Neural crest cell (in vitro differentiated cells): ENCODE measurements around the gene TNFAIP8L1. TPM values are rescaled to one million over a fixed set of nuclear protein-coding genes. Genes with fewer than 3 reads are reported as not detected.

Experiments
- DNase-seq: peaks from one replicate; pipeline ENCODE4 v3.0.0; 2021; ENCODE audit warnings: low read depth, mixed read lengths, low spot score
- H3K27ac Mint-ChIP-seq: one replicate; pipeline ENCODE4 v1.8.0; 2021; ENCODE audit warnings: mild to moderate bottlenecking, mixed read lengths; ENCODE audit not compliant: unreplicated experiment
- H3K27me3 Mint-ChIP-seq: 2 replicates; pipeline ENCODE4 v1.8.0; 2021; ENCODE audit warnings: low read depth, mild to moderate bottlenecking, mixed read lengths
- H3K36me3 Mint-ChIP-seq: 2 replicates; pipeline ENCODE4 v1.8.0; 2021; ENCODE audit warnings: low read depth, mild to moderate bottlenecking, mixed read lengths
- H3K4me1 Mint-ChIP-seq: 2 replicates; pipeline ENCODE4 v1.8.0; 2021; ENCODE audit warnings: mixed read lengths
- H3K4me3 Mint-ChIP-seq: one replicate; pipeline ENCODE4 v1.8.0; 2021; ENCODE audit warnings: mild to moderate bottlenecking, mixed read lengths
- H3K9me3 Mint-ChIP-seq: 2 replicates; pipeline ENCODE4 v1.8.0; 2021; ENCODE audit warnings: mixed read lengths
- total RNA-seq: library from RNA; stranded (reverse); gene quantifications from 2 replicates; pipeline ENCODE4 v1.2.1, GENCODE V29; 2021
- TF ChIP-seq, protein P1 (sequence below): fragments of 200-600 bp; sonication (generic); conservative IDR thresholded peaks from 2 replicates; pipeline ENCODE4 v1.5.0; 2021; ENCODE audit warnings: antibody characterized with exemption, mild to moderate bottlenecking

The TNFAIP8L1 gene
- total RNA-seq, 1 donor from 2014 or later = 8.0 TPM

DNA sequence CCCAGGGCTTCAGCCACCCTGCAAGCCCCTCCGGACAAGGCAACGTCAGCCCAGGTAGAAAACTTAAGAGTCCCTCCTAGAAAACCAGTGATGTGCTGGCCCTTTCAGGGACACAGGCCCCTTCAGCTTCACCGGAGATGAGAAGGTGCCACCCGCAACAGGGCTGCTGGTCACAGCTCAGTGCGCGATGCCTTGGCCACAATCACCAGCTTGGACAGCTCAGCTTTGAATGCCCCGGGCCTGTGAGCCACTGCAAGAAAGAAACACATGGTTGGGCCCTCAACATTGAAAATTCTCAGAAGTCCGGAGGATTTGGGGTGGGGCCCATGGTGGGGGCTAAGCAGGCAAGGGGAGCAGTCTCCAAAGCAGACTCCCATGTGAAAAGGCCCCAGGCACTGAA is 18.5 kb downstream of the TNFAIP8L1 start:
- H3K27ac Mint-ChIP-seq = no peak overlapping the region
- no peaks in the 10 kb centered on the region for H3K4me1 Mint-ChIP-seq
- peaks cover 5% of the 10 kb centered on the region for H3K36me3 Mint-ChIP-seq
- TF ChIP-seq, protein P1, sequence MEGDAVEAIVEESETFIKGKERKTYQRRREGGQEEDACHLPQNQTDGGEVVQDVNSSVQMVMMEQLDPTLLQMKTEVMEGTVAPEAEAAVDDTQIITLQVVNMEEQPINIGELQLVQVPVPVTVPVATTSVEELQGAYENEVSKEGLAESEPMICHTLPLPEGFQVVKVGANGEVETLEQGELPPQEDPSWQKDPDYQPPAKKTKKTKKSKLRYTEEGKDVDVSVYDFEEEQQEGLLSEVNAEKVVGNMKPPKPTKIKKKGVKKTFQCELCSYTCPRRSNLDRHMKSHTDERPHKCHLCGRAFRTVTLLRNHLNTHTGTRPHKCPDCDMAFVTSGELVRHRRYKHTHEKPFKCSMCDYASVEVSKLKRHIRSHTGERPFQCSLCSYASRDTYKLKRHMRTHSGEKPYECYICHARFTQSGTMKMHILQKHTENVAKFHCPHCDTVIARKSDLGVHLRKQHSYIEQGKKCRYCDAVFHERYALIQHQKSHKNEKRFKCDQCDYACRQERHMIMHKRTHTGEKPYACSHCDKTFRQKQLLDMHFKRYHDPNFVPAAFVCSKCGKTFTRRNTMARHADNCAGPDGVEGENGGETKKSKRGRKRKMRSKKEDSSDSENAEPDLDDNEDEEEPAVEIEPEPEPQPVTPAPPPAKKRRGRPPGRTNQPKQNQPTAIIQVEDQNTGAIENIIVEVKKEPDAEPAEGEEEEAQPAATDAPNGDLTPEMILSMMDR = no peak
- no peaks in the 10 kb centered on the region for H3K27me3 Mint-ChIP-seq
- H3K9me3 Mint-ChIP-seq = no peaks in the 10 kb centered on the region
- no peak overlapping the region for H3K4me3 Mint-ChIP-seq
- no peak for DNase-seq

DNA sequence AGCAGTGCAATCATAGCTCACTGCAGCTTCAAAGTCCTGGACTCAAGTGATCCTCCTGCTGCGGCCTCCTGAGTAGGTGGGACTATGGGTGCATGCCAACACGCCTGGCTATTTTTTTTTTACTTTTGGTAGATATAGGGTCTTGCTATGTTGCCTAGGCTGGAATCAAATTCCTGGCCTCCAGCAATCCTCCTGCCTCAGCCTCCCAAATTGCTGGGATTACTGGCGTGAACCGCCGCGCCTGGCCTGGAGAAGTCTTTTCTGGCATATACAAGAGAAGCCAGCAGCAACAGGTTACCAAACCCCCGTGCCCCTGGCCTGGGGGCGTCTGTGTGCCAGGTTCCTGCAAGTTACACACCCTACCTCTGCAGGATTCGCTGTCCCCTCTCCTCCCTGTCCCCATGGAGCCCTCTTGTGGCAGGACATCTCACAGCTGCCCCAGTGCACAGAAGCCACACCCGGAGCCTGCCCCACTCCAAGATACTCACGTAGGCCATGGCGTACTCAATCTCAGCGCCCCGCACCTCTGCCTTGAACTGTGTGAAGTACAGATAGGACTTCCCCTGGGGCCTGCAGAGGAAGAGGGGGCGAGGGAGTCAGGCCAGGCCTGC is 21.0 kb downstream of the TNFAIP8L1 start:
- H3K36me3 Mint-ChIP-seq = peaks cover 5% of the 10 kb centered on the region
- no peaks in the 10 kb centered on the region for H3K9me3 Mint-ChIP-seq
- H3K4me1 Mint-ChIP-seq = no peaks in the 10 kb centered on the region
- no peaks in the 10 kb centered on the region for H3K27me3 Mint-ChIP-seq
- no peak overlapping the region for H3K27ac Mint-ChIP-seq
- TF ChIP-seq, protein P1 = no peak
- no peak for DNase-seq
- H3K4me3 Mint-ChIP-seq = no peak overlapping the region

DNA sequence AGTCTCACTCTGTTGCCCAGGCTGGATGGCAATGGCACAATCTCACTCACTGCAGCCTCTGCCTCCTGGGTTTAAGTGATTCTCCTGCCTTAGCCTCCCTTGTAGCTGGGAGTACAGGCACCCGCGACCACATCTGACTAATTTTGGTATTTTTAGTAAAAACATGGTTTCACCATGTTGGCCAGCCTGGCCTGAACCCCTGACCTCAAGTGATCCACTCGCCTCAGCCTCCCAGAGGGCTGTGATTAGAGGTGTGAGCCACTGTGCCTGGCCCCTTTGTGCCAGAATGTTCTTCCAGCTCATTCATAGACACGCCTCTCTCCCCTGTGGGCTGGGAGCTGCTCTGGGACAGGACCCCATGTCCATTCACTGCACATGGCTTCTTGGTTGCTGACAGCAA is 21.7 kb downstream of the TNFAIP8L1 start:
- H3K27me3 Mint-ChIP-seq = no peaks in the 10 kb centered on the region
- DNase-seq = no peak
- H3K36me3 Mint-ChIP-seq = peaks cover 5% of the 10 kb centered on the region
- no peak overlapping the region for H3K4me3 Mint-ChIP-seq
- no peaks in the 10 kb centered on the region for H3K4me1 Mint-ChIP-seq
- TF ChIP-seq, protein P1 = no peak
- H3K27ac Mint-ChIP-seq = no peak overlapping the region
- no peaks in the 10 kb centered on the region for H3K9me3 Mint-ChIP-seq

DNA sequence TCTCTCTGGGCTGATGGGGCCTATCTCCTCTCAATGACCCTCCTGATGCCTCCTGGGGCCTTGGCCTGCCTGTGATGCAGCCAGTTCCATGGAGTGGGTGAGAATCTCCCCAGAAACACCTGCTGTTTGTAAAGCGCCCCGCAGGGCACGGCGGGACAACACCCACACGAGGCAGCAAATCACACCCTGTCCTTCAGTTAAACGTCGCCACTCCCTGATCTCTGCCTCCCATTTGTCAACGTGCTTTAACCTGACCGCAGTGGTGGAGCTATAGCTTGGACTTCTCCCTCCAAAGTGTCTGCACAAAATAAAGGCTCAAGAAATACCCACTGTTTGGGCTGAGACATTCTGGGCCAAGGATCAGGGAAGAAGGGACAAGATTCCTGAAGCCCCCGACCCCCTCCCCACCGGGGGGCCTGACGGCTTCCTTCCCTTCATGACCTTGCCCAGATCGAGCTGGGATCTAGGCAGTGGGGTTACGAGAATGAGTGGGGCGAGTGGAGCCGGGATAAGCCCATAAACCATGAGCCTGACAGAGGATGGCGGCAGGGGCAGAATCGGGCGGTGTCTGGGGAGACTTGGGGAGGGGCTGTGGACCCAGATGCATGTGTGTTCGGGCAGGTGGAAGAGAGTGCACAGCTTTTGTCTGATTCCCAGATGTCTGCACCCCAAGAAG is 22.8 kb downstream of the TNFAIP8L1 start:
- Mint-ChIP-seq H3K9me3 (no peaks in the 10 kb centered on the region), H3K36me3 (peaks cover 5% of the 10 kb centered on the region), H3K27ac (no peak overlapping the region), H3K4me3 (peak overlapping the region; percentile 54), H3K4me1 (no peaks in the 10 kb centered on the region), H3K27me3 (no peaks in the 10 kb centered on the region)
- DNase-seq = no peak
- TF ChIP-seq, protein P1 = no peak

DNA sequence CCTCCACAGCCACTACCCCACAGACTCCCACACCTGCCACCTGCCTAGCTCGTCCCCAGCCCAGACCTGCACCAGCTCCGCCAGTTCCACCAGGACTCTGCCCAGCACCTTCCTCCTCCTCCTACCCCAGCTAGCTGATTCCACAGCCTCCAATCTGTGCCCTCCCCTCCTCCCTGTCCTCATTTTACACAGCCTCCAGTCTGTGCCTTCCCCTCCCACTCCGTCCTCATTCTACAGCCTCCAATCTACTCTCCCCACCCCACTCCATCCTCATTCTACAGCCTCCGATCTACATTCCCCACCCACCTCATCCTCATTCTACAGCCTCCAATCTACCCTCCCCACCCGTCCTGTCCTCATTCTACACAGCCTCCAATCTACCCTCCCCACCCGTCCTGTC is 23.5 kb downstream of the TNFAIP8L1 start:
- no peak for DNase-seq
- no peaks in the 10 kb centered on the region for H3K4me1 Mint-ChIP-seq
- peaks cover 5% of the 10 kb centered on the region for H3K36me3 Mint-ChIP-seq
- no peak overlapping the region for H3K4me3 Mint-ChIP-seq
- TF ChIP-seq, protein P1 = no peak
- H3K9me3 Mint-ChIP-seq = no peaks in the 10 kb centered on the region
- no peak overlapping the region for H3K27ac Mint-ChIP-seq
- H3K27me3 Mint-ChIP-seq = no peaks in the 10 kb centered on the region
